GM12865 (cell line): Measurements from ENCODE around the gene PPIL4.

Source experiments
- DNase-seq: peaks from one replicate; pipeline ENCODE4 v3.0.0; 2010; ENCODE audit warnings: low read depth
- H3K4me3 ChIP-seq: 2 replicates; pipeline ENCODE4 v1.5.1; 2011; ENCODE audit warnings: mild to moderate bottlenecking, low read depth, low read length, control low read depth
- CTCF ChIP-seq: IDR thresholded peaks from 2 replicates; pipeline ENCODE4 v1.5.1; 2011; ENCODE audit warnings: low read length, control low read depth, low read depth, inconsistent platforms; ENCODE audit not compliant: insufficient read depth; ENCODE audit errors: missing control alignments

PPIL4 gene

GRCh38 chr6:149458806-149459205, 87.0 kb downstream of the PPIL4 start:
- H3K4me3 ChIP-seq, result no peak overlapping the region
- TF ChIP-seq CTCF, result no peak
- DNase-seq, result no peak

GRCh38 chr6:149458196-149458595, 87.6 kb downstream of the PPIL4 start:
- H3K4me3 ChIP-seq, result no peak overlapping the region
- DNase-seq, result no peak
- no peak for TF ChIP-seq CTCF

- DNase-seq, result no peak
- H3K4me3 ChIP-seq, result no peak overlapping the region
- TF ChIP-seq CTCF, result no peak
Observed at GRCh38 chr6:149457316-149457884, 88.4 kb downstream of the PPIL4 start.

DNA sequence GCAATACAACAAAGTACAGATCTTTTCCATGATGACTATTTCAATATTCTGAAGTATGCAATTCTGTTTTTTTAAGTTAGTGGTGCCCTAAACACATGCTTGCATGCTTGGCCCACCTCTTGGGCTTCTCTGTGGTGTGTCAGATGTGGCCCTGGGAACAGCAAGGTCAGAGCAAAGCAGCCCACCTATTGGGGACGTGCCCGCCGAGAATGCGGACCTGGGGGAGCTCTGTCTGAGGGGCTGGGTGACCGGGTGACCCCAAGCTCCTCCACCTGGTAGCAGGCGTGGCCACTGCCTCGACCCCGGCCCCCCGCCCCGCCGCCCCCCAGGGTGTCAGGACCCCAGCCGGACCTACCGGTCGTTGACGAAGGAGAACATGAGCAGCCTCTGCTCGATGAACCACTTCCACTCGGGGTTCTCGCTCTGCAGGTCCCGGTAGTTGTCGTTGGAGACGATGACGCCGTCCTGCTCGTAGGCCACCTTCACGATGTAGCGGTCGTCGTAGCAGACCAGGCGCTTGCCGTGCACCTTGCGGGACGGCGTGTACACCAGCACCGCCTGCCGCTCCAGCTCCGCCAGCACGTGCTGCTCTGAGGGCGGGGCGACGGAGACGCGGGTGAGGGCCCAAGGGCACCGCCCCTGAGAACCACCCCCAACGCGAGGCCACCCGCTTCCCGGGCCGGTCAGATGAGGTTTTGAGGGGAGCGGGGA, 89.4 kb downstream of the PPIL4 start:
- no peak overlapping the region for H3K4me3 ChIP-seq
- TF ChIP-seq CTCF, result no peak
- DNase-seq, result no peak

- DNase-seq, result no peak
- H3K4me3 ChIP-seq, result no peak overlapping the region
- TF ChIP-seq CTCF, result no peak
Observed at GRCh38 chr6:149455031-149455732, 90.7 kb downstream of the PPIL4 start.
